ENCODE measurements around the gene CPZ. TPM values are rescaled to one million over a fixed set of nuclear protein-coding genes. Genes with fewer than 3 reads are reported as not detected.
A peak's percentile ranks its signal among the peaks of the same experiment; 100 is the strongest.

CPZ gene
- total RNA-seq, 4 donors from 2014 or later, result 2.3 to 7.5 (median 3.2) TPM; not detected in 1

DNA sequence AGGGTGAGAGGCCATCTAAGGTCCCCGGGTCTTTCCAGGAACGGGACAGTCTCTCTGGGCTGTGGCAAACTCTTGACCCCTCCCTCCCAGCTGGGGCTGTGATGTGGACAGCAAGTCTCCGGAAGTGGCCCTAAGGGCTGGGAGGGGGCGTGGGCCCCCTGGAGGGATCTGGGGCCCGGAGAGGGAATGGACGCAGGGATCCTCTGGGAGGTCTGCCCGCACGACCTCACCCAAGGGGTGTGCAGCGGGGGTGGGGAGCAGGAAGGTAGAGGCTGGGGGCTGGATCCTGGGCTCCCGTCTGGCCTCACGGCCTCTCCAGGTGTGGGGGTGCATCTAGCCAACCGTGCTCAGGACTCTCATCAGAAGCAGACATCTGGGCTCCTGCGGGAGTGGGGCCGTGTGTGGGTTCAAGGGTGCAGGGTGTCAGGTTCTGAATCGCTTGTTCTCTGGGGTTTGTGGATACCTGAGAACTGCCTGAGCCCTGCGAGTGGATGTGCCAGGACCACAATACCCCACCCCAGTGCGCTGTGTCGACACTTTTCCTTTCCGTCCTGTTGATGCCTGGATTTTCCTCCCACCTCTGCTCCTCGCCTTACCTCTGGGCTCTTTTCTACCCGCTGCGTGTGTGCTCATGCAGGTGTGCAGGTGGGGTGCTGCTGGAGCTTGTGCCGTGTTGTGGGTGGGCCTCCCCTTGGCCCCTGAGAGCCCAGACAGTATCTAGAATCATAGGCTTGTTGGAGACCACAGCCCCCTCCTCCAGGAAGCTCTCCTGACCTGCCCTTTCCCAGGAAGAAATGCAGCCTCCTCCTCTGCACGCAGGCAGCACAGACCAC is 915 bp downstream of the CPZ start:
- Histone ChIP-seq H3K4me1 (peaks cover 0 to 18% (median 0%) of the 10 kb centered on the region in 3 donors), H3K27ac (no peak overlapping the region), H3K27me3 (peaks cover 57% of the 10 kb centered on the region), H3K36me3 (no peaks in the 10 kb centered on the region), H3K4me3 (peak overlapping the region in 1 of 2 donors; percentile 40), H3K9me3 (no peaks in the 10 kb centered on the region)
- no peak for TF ChIP-seq EP300 (IDR thresholded peaks at IDR 0.05)
- TF ChIP-seq, protein P1, sequence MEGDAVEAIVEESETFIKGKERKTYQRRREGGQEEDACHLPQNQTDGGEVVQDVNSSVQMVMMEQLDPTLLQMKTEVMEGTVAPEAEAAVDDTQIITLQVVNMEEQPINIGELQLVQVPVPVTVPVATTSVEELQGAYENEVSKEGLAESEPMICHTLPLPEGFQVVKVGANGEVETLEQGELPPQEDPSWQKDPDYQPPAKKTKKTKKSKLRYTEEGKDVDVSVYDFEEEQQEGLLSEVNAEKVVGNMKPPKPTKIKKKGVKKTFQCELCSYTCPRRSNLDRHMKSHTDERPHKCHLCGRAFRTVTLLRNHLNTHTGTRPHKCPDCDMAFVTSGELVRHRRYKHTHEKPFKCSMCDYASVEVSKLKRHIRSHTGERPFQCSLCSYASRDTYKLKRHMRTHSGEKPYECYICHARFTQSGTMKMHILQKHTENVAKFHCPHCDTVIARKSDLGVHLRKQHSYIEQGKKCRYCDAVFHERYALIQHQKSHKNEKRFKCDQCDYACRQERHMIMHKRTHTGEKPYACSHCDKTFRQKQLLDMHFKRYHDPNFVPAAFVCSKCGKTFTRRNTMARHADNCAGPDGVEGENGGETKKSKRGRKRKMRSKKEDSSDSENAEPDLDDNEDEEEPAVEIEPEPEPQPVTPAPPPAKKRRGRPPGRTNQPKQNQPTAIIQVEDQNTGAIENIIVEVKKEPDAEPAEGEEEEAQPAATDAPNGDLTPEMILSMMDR (IDR thresholded peaks at IDR 0.05), result no peak
- no peak for TF ChIP-seq POLR2A (IDR thresholded peaks at IDR 0.05)
- TF ChIP-seq POLR2AphosphoS5 (IDR thresholded peaks at IDR 0.05), result no peak
- 40 to 63% methylated on average over 2 to 10 of the region's 24 CpGs for WGBS, 2 donors (ENCODE audit: low coverage in 1 of 2)
- ATAC-seq, result no peak

DNA sequence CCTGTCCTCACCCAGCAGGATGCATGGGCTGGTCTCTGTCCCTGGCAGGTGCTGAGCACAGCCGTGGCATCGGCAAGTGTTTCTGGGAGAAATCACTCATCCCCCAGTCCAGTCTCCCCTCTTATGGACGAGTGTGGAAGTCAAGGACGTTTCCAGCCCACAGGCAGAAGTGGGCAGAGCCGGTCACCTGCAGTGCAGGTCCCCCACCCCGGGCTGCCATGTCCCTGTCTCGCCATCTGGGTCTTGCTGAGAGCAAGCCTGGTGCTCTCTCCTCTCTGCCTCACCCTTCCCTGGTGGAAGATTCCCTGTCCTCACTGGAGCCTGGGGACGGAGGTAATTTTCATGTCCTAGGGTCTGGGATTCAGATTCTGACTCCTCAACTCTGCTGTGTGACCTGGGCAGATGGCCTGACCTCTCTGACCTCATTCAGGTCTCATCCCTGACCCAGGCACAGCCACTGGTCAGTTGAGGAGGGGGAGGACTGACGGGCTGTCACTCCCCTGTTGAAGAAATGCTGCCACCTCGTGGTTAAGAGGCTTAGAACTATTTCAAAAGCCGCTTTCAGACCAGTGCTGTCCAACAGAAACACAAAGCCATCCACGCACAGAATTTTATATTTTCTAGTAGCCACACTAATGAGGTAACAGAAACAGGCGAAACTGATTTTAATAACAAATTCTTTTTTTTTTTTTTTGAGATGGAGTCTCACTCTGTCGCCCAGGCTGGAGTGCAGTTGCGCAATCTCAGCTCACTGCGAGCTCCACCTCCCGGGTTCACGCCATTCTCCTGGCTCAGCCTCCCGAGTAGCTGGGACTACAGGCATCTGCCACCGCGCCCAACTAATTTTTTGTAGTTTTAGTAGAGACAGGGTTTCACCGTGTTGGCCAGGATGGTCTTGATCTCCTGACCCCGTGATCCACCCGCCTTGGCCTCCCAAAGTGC is 1.8 kb downstream of the CPZ start:
- TF ChIP-seq, protein P1 (IDR thresholded peaks at IDR 0.05), result peak in 3 of 4 experiments; percentile 61 to 68 (median 66)
- TF ChIP-seq POLR2A (IDR thresholded peaks at IDR 0.05), result no peak
- 15 to 39% methylated on average over 6 to 15 of the region's 24 CpGs for WGBS, 2 donors (ENCODE audit: low coverage in 1 of 2)
- Histone ChIP-seq H3K36me3 (no peaks in the 10 kb centered on the region), H3K27me3 (peaks cover 55% of the 10 kb centered on the region), H3K9me3 (no peaks in the 10 kb centered on the region), H3K4me1 (peaks cover 0 to 18% (median 0%) of the 10 kb centered on the region in 3 donors), H3K4me3 (no peak overlapping the region), H3K27ac (no peak overlapping the region)
- peak; percentile 52 for ATAC-seq

DNA sequence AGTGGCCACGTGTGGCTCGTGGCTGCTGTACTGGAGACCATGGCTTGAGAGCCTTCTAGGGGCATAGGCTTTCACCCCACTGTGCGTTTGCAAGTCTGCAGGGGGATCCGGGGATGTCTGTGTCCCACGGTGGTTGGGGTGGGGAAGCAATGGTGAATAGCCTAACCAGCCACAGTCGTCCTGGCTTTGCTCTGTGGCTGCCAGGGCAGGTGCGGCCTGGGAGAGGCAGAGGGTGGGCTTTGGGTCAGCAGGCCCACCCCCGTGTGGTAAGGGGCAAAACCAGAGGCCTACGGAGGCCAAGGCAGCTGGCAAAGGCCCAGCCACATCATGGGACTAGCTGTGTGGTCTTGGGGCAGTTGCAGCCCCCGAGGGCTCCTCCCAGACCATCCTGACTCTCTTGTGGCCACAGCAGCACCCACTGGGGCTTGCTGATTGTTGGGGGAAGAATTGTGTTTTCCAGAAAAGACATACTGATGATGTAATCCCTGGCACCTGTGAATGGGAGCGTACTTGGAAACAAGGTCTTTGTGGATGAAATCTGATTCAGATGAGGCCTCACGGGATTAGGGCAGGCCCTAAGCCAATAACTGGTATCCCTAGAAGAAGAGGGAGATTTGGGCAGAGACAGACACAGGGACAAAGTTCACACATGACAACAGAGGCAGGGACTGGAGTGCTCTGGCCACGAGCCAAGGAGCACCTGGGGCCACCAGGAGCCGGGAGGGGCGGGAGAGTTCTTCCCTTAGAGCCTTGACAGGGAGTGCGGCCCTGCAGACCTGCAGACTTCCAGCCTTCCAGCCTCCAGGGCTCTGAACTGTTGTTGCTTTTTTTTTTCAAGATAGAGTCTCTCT is 2.9 kb downstream of the CPZ start:
- Histone ChIP-seq H3K4me3 (no peak overlapping the region), H3K27ac (no peak overlapping the region), H3K4me1 (peaks cover 0 to 18% (median 0%) of the 10 kb centered on the region in 3 donors), H3K27me3 (peaks cover 52% of the 10 kb centered on the region), H3K9me3 (no peaks in the 10 kb centered on the region), H3K36me3 (no peaks in the 10 kb centered on the region)
- no peak for ATAC-seq
- TF ChIP-seq, protein P1 (IDR thresholded peaks at IDR 0.05), result no peak
- TF ChIP-seq EP300 (IDR thresholded peaks at IDR 0.05) (no peak), POLR2AphosphoS5 (IDR thresholded peaks at IDR 0.05) (no peak), POLR2A (IDR thresholded peaks at IDR 0.05) (no peak)
- WGBS, 2 donors (ENCODE audit: low coverage in 1 of 2), result 40 to 54% methylated on average over 3 to 6 of the region's 16 CpGs

DNA sequence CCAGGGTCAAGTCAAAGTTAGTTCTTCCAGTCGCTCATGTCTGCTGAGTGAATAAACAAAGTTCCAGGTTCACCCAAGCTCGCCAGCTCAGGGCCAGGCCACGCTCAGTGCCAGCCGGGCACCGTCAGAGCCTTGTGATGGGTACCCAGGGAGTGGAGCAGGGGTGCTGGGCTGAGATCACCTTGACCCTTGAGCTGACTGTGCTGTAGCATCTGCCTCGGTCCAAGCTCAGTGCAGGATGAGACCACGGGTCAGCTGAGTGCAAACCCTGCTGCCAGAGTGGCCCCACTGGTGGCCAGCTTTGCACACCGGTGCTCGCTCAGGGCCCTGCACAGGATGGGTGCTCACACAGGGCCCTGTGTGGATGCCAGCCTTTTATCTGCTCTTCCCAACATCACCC is 4.3 kb downstream of the CPZ start:
- H3K27me3 ChIP-seq, result peaks cover 51% of the 10 kb centered on the region
- H3K4me1 ChIP-seq, result peaks cover 0 to 18% (median 0%) of the 10 kb centered on the region in 3 donors
- no peaks in the 10 kb centered on the region for H3K9me3 ChIP-seq
- TF ChIP-seq EP300 (IDR thresholded peaks at IDR 0.05), result no peak
- TF ChIP-seq, protein P1 (IDR thresholded peaks at IDR 0.05), result no peak
- no peak for TF ChIP-seq POLR2A (IDR thresholded peaks at IDR 0.05)
- TF ChIP-seq POLR2AphosphoS5 (IDR thresholded peaks at IDR 0.05), result no peak
- no peak for ATAC-seq
- 100% methylated on average over 1 of the region's 9 CpGs; no CpG with 5 or more reads in 1 of the 2 donors for WGBS, 2 donors (ENCODE audit: low coverage in 1 of 2)
- H3K27ac ChIP-seq, result no peak overlapping the region
- H3K36me3 ChIP-seq, result no peaks in the 10 kb centered on the region
- no peak overlapping the region for H3K4me3 ChIP-seq

All from gastroesophageal sphincter (tissue), 4 donors.